GM18517 (cell line): ENCODE data around the gene ITPA.
"Not testable (repeated sequence)": the region's sequence is repeated elsewhere in the genome, so short reads cannot be mapped to it uniquely, and the experiment has no call there.

Source experiments
- ATAC-seq: cut with Tn5 transposase; IDR thresholded peaks from one replicate; pipeline ENCODE4 v1.9.1; 2021; ENCODE audit warnings: mild to moderate bottlenecking, moderate library complexity; ENCODE audit not compliant: unreplicated experiment

The ITPA gene

DNA sequence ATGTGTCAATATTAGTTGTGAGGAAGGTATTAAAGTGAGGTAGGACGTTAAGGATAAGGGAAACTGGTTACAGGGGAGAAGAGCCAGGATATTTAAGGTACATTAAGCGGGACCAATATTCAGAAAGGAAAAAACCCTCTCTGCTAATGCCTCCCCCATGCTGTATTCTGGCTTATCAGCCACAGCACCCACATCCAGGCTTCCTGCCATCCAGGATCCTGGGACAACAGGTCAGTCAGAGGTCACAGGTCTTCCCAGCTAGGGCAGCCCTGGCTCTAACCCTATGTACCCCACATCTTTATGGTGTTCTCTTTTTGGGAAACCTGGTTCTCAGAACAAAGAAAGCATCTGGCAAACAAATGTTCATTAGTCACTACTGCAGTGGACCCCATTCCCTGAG is 10.1 kb upstream of the ITPA start:
- no peak for ATAC-seq

GRCh38 chr20:3199976-3200755 is 9.1 kb upstream of the ITPA start:
- no peak for ATAC-seq

- no peak for ATAC-seq
Measured at GRCh38 chr20:3202965-3203314, 6.4 kb upstream of the ITPA start.

GRCh38 chr20:3203315-3204123 is 5.8 kb upstream of the ITPA start:
- peak; percentile 16 for ATAC-seq

DNA sequence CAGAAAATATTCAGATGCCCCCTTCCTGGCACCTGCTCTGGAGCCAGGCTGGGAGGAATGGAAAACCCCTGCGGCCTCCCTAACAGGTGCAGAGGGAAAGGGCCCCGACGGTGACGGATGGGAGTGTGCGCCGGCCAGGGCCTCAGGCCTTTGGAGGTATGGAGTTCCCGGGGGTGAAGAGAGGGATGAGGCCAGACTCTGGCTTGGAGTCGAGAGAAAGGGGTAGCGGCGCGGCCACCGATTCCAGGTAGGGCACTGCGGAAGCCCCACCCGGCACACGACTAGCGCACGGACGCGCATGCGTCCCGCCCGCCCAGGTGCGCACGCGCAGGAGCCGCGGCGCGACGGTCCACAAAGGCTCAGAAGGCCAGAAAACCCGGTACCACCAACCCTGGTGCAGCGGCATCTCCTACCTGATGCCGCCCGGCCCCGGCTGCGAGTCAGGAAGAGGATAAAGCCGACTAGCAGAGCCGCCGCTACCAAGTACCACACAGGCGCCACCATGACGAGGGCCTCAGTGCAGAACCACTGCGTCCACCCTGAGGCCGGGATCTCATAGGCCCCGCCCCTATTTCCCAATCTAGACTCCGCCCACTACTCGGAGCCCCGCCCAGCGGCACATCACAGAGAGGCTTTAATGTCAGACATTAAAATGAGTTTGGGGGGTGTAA is 5.0 kb upstream of the ITPA start, which contains the start of gene DDRGK1:
TSS of gene DDRGK1 (minus strand) at position 559 of the 671 bp plus-strand sequence. CDS start at position 504, 55 bp downstream.
- ATAC-seq: peak; percentile 79

DNA sequence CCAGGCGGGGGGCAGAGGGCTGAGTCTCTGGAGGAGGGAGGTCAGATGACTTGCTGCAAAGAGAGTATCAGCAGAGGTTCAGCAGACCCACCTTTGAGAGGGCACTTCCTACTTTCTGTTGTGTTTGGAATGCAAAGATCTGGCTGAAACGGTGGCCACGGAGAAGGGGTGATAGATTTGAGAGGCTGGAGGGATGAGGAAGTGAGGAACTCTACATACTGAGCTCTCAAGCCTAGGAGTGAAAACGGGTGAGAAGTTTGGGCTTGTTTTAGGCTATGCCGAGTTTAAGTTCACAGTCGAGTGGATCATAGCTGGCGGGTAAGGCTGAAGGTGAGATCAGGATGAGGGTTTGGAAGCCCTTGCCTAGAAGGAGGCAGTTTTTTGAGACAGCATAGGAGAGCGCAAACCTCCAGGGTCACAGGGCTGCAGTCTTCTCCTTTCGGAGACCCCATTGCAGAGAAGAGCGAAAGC is 477 bp upstream of the ITPA start:
- no peak for ATAC-seq

- no peak for ATAC-seq
Measured at GRCh38 chr20:3209946-3210317, 634 bp downstream of the ITPA start.

DNA sequence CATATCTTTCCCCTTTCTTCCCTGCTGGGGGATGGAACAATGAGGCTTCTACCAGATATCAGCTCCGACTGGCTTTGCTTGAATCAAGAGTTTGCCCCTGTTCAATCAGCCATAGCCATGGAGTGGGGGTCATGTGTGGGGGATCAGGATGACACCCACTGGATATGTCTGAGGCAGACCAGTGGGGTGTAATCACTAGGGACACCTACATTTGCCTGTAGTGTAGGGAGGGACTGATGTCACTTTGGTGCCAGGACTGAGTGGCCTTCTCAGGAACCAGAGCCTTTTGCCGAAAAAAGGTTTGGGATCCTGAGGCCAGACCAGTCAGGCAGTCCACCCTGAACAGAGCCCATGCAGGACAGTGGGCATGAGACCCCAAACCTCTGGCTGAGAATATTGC is 1.0 kb downstream of the ITPA start:
- no peak for ATAC-seq

- no peak for ATAC-seq
Measured at GRCh38 chr20:3213226-3213625, 3.9 kb downstream of the ITPA start.

DNA sequence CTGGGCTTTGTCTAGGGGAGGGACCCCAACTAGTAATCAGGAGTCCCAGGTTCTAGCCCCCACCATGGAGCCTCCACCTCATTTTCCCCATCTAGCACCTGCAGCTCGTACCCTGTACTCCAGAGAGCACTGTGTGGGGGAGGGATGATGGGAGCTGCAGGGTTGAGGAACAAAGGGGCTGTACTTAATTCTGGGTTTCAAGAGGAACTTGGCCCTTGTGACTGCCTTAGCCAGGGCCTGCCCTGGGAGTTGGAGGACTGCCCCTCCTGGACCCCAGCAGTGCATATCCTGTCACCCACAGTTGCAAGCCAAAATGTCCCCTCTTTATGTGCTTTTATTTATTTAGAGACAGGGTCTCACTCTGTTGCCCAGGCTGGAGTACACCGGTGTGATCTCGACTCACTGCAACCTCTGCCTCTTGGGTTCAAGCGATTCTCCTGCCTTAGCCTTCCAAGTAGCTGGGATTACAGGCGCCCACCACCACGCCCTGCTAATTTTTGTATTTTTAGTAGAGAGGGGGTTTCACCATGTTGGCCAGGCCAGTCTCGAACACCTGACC is 6.1 kb downstream of the ITPA start:
- not testable (repeated sequence) for ATAC-seq

DNA sequence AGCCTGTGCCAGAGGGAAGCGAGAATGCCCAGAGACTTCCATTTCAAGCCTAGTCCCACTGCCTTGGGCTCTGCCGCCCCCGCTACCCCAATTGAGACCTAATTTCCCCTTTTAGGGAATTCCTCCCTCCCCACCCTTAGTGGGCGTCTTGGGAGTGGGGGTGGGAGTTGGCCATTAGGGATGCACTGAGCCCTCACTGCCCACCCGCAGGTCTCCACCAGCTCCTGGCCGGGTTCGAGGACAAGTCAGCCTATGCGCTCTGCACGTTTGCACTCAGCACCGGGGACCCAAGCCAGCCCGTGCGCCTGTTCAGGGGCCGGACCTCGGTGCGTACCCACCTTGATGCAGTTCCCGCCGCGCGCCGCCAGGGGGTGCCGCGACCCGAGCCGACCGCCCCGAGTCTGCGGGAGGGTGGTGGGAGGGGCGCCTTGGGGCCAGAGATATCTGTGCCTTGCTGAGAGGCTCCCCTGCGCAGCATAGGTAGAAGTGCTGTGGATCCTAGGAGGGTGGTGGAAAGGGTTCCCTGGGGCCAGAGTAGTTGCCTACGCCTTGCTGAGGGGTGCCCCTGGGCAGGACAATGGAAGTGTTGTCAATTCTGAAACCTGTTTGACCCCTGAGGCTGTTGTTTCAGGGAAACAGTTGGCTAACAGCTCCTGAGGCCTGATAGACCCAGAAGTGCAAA is 9.2 kb downstream of the ITPA start:
- peak; percentile 52 for ATAC-seq

GRCh38 chr20:3221398-3222226 is 12.3 kb downstream of the ITPA start:
- no peak for ATAC-seq

GRCh38 chr20:3222635-3223600 is 13.6 kb downstream of the ITPA start:
- ATAC-seq: peak; percentile 57

DNA sequence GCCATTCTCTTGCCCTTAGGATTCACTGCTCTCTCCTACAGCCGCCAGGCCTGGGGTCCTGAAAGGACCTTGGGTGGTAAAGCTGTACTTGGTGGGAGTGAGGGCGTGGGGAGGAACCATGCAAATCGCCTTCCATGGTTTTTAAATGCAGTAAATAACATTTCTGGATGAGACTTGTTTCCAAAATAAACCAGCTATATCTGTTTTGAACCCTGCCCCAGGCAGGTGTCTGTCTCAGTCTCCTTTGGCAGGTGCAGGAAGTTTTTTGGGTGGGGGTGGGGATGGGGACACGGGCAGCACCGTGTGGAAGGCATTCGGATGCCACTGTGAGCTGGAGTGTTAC is 14.3 kb downstream of the ITPA start:
- ATAC-seq: no peak

GRCh38 chr20:3223994-3224680 is 14.8 kb downstream of the ITPA start:
- ATAC-seq: no peak

DNA sequence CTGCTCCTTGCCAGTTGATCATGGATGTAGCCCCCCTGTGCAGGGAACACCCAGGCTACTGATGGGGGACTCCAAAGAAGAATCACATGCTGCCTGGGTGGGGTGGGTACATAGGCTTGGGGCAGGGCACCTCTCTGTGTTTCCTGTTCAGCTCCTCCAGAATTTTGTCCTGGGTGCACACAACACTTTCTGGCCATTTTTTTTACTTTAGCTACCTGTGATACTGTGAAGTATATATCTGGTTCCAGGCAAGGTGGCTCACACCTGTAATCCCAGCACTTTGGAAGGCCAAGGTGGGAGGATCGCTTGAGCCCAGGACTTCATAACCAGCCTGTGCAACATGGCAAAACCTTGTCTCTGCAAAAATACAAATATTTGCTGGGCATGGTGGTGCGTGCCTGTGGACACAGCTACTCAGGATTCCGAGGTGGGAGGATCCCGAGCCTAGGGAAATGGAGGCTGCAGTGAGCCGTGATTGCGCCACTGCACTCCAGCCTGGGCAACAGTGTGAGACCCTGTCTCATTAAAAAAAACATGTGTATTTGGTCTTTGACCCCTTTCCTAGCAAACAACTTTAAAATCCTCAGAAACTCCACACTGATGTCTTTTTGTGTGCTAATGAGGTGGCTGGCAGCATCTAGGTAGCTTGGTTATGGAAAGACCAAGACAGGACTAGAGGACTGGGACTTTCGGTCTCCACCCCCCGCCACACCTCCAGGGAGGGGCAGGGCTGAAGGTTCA is 15.6 kb downstream of the ITPA start:
- no peak for ATAC-seq

GRCh38 chr20:3226093-3226492 is 16.8 kb downstream of the ITPA start:
- no peak for ATAC-seq
